Fibroblast of skin of right quadriceps (primary cell): ENCODE results near the gene SPRY4.

Experiments used
- DNase-seq: peaks from one replicate; pipeline ENCODE4 v3.0.0-alpha.2; 2013

The SPRY4 gene

GRCh38 chr5:142330444-142330843, 5.6 kb upstream of the SPRY4 start:
- DNase-seq: no peak

GRCh38 chr5:142330026-142330425, 5.2 kb upstream of the SPRY4 start:
- DNase-seq: no peak

GRCh38 chr5:142327111-142327842, 2.5 kb upstream of the SPRY4 start:
- DNase-seq: peak; percentile 91

- no peak for DNase-seq
These were observed 1.7 kb upstream of the SPRY4 start for GRCh38 chr5:142326480-142326938.

- peak; percentile 86 for DNase-seq
These were observed 1.1 kb upstream of the SPRY4 start for GRCh38 chr5:142325725-142326479.

GRCh38 chr5:142324136-142324870, 518 bp downstream of the SPRY4 start:
- peak; percentile 10 for DNase-seq

- DNase-seq: peak; percentile 36
These were observed 1.2 kb downstream of the SPRY4 start for GRCh38 chr5:142323480-142324135.

- peak; percentile 64 for DNase-seq
These were observed 1.9 kb downstream of the SPRY4 start for GRCh38 chr5:142322747-142323479.

GRCh38 chr5:142322403-142322746, 2.4 kb downstream of the SPRY4 start:
- no peak for DNase-seq

- DNase-seq: no peak
These were observed 3.8 kb downstream of the SPRY4 start for GRCh38 chr5:142320851-142321560.

- DNase-seq: no peak
These were observed 4.4 kb downstream of the SPRY4 start for GRCh38 chr5:142320430-142320738.

GRCh38 chr5:142319560-142320429, 5.0 kb downstream of the SPRY4 start:
- DNase-seq: no peak

GRCh38 chr5:142319105-142319504, 5.7 kb downstream of the SPRY4 start:
- no peak for DNase-seq

- no peak for DNase-seq
These were observed 7.1 kb downstream of the SPRY4 start for GRCh38 chr5:142317753-142318152.

GRCh38 chr5:142317173-142317572, 7.6 kb downstream of the SPRY4 start:
- DNase-seq: no peak

- DNase-seq: no peak
These were observed 8.1 kb downstream of the SPRY4 start for GRCh38 chr5:142316681-142317080.

GRCh38 chr5:142316051-142316450, 8.8 kb downstream of the SPRY4 start:
- peak; percentile 80 for DNase-seq

- no peak for DNase-seq
These were observed 9.5 kb downstream of the SPRY4 start for GRCh38 chr5:142315096-142315900.

- no peak for DNase-seq
These were observed 10.2 kb downstream of the SPRY4 start for GRCh38 chr5:142314606-142315005.

GRCh38 chr5:142314109-142314508, 10.7 kb downstream of the SPRY4 start:
- DNase-seq: no peak
